DOHH2 (cell line): ENCODE measurements around the gene GAS5.

ENCODE experiments used
- H3F3A ChIP-seq: fragments of 200-600 bp; sonication (generic), shearing (Covaris generic); 2 replicates; pipeline ENCODE4 v1.6.0; 2016; ENCODE audit warnings: antibody characterized with exemption, mild to moderate bottlenecking; ENCODE audit not compliant: control insufficient read depth, insufficient read depth
- H3K27ac ChIP-seq: fragments of 200-600 bp; sonication (generic); 2 replicates; pipeline ENCODE4 v1.5.1; 2014; ENCODE audit warnings: low read depth, mild to moderate bottlenecking, low read length, moderate library complexity
- H3K27me3 ChIP-seq: fragments of 200-600 bp; sonication (generic); 2 replicates; pipeline ENCODE4 v1.6.1; 2014; ENCODE audit warnings: mild to moderate bottlenecking, low read length, mixed read lengths; ENCODE audit not compliant: control insufficient read depth
- H3K36me3 ChIP-seq: fragments of 200-600 bp; sonication (generic); 2 replicates; pipeline ENCODE4 v1.6.1; 2014; ENCODE audit warnings: mild to moderate bottlenecking, low read length, moderate library complexity, mixed read lengths; ENCODE audit not compliant: control insufficient read depth
- H3K4me1 ChIP-seq: fragments of 200-600 bp; sonication (generic); 2 replicates; pipeline ENCODE4 v1.6.1; 2014; ENCODE audit warnings: mild to moderate bottlenecking, low read length, mixed read lengths; ENCODE audit not compliant: control insufficient read depth
- H3K4me2 ChIP-seq: fragments of 200-600 bp; sonication (generic); 2 replicates; pipeline ENCODE4 v1.6.0; 2014; ENCODE audit warnings: mild to moderate bottlenecking, low read length, moderate library complexity
- H3K4me3 ChIP-seq: fragments of 200-600 bp; sonication (generic); 2 replicates; pipeline ENCODE4 v1.5.1; 2014; ENCODE audit warnings: mild to moderate bottlenecking, low read length, mixed read lengths
- H3K79me2 ChIP-seq: fragments of 200-600 bp; sonication (generic); 2 replicates; pipeline ENCODE4 v1.6.1; 2014; ENCODE audit warnings: mild to moderate bottlenecking, low read length, mixed read lengths; ENCODE audit not compliant: control insufficient read depth
- H3K9me2 ChIP-seq: fragments of 200-600 bp; sonication (generic); replicated peaks from 2 replicates; pipeline ENCODE4 v1.6.1; 2014; ENCODE audit warnings: mild to moderate bottlenecking, low read length, mixed read lengths; ENCODE audit not compliant: control insufficient read depth
- H3K9me3 ChIP-seq: fragments of 200-600 bp; sonication (generic); 2 replicates; pipeline ENCODE4 v1.6.1; 2014; ENCODE audit warnings: antibody characterized with exemption, low read length, mixed read lengths; ENCODE audit not compliant: control insufficient read depth, insufficient read depth
- H4K20me1 ChIP-seq: fragments of 200-600 bp; sonication (generic); 2 replicates; pipeline ENCODE4 v1.6.0; 2014; ENCODE audit warnings: low read depth, mild to moderate bottlenecking, antibody characterized with exemption, low read length, moderate library complexity; ENCODE audit not compliant: control insufficient read depth, insufficient read depth
- EZH2phosphoT487 ChIP-seq: fragments of 200-600 bp; sonication (generic); IDR thresholded peaks from 2 replicates; pipeline ENCODE4 v1.6.1; 2017; ENCODE audit warnings: borderline replicate concordance, mild to moderate bottlenecking, antibody characterized with exemption, low read length, moderate library complexity, mixed read lengths
- TF ChIP-seq, protein P1 (sequence below): fragments of 200-600 bp; sonication (generic); IDR thresholded peaks from one replicate; pipeline ENCODE4 v1.5.1; 2014; ENCODE audit warnings: antibody characterized with exemption, mild to moderate bottlenecking, low read depth, low read length; ENCODE audit not compliant: poor library complexity, severe bottlenecking

Gene GAS5

DNA sequence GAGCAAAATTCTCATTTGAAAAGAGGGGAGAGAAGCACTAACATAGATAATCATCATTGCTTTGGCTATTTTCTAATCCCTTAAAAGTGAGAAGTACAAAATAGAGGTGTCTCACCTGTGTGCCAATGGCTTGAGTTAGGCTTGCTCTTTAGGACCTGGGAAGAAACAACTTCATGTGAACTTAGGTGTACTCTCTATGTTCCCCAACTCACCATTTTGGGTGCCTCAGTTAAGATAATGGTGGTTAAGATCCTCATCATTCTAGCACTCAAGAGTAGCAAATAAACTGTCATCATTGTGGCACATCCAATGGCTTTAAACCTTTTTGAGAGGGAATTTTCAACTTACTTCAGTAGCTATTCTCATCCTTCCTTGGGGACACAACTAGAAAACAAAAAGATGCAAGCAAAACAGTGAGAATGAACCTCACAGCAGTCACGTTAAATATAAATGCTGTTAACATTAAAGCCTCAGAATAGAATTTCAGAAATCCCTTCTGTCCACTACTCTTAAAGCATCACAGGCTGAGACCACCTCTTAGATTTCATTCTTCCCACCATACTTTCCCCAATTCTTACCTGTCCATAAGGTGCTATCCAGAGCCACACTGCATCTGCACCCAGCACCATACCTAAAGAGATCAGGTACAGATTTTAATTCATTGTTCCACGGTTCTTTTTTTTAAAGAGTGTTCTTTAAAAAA lies 1.2 kb downstream of the GAS5 start:
- Histone ChIP-seq H3K27me3 (no peaks in the 10 kb centered on the region), H3K4me1 (peaks cover 71% of the 10 kb centered on the region), H3K27ac (peak overlapping the region; percentile 94), H3K4me3 (peak overlapping the region; percentile 96), H3K4me2 (peak overlapping the region; percentile 70), H3K36me3 (peaks cover 78% of the 10 kb centered on the region), H3K9me2 (no peaks in the 10 kb centered on the region), H3K79me2 (peaks cover 58% of the 10 kb centered on the region), H4K20me1 (peaks cover 31% of the 10 kb centered on the region; the same call in 1 of the 2 replicates), H3K9me3 (no peaks in the 10 kb centered on the region), H3F3A (peaks cover 66% of the 10 kb centered on the region)
- no peak for TF ChIP-seq EZH2phosphoT487
- TF ChIP-seq, protein P1, sequence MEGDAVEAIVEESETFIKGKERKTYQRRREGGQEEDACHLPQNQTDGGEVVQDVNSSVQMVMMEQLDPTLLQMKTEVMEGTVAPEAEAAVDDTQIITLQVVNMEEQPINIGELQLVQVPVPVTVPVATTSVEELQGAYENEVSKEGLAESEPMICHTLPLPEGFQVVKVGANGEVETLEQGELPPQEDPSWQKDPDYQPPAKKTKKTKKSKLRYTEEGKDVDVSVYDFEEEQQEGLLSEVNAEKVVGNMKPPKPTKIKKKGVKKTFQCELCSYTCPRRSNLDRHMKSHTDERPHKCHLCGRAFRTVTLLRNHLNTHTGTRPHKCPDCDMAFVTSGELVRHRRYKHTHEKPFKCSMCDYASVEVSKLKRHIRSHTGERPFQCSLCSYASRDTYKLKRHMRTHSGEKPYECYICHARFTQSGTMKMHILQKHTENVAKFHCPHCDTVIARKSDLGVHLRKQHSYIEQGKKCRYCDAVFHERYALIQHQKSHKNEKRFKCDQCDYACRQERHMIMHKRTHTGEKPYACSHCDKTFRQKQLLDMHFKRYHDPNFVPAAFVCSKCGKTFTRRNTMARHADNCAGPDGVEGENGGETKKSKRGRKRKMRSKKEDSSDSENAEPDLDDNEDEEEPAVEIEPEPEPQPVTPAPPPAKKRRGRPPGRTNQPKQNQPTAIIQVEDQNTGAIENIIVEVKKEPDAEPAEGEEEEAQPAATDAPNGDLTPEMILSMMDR: no peak

DNA sequence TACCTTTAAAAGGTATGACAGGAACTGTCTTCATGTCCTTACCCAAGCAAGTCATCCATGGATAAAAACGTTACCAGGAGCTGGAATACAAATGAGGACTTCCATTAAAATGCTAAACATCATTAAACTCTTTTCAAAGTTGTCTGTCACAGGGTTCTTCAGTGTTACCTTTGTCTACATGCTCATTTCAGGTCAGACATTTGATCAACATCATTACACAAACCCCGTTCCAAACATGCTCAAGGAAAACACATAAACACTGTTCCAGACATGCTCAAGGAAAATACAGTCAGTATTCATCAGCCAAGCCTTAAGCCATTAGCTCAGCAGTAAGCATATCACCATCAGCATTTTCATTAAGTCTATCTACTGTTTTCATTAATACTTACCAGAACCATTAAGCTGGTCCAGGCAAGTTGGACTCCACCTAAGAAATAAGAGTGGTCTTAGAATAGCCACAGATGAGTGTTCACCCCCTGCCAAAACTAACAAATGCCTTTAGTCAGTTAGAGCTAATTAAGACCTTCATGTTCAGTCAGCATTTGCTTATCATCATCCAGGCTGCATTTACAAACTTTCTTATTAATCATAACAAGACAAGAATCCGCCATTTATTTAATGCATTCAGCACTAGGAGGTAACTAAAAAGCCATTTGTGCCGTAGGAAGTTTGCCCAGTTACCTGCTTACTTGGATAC lies 2.2 kb downstream of the GAS5 start:
- H3K27ac ChIP-seq: peak overlapping the region; percentile 94
- H3K36me3 ChIP-seq: peaks cover 74% of the 10 kb centered on the region

DNA sequence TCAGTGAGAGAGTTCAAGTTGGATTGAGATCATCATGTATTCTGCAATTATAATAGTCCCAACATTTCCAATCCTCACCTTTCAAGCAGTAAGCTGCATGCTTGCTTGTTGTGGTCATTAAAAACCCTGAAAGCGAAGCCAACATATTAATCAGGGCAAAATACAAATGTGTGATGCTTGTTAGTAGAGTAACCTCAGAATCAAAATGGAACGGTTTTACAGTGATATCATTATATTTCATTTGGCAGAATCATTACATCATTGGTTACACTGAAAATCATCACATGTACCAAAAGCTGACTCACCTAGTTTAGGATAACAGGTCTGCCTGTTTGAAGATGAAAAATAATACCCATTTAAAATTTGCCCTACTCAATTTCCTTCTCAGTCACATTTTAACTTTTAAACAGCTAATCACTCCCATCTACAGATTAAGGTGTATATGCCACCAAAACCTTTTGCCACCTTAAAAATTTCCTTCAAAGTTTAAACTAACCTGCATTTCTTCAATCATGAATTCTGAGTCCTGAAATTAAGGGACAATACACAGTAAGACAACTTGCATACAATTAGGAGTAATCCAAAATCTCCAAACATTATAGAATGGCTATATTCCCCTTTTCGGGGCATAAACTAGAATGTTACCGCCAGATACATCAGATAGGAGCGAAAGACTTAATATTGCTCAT lies 3.5 kb downstream of the GAS5 start:
- H3F3A ChIP-seq: peaks cover 86% of the 10 kb centered on the region
- TF ChIP-seq, protein P1: no peak
- TF ChIP-seq EZH2phosphoT487: no peak
- peaks cover 44% of the 10 kb centered on the region for H3K79me2 ChIP-seq
- H4K20me1 ChIP-seq: peaks cover 31% of the 10 kb centered on the region; the same call in 1 of the 2 replicates
- H3K36me3 ChIP-seq: peaks cover 76% of the 10 kb centered on the region
- H3K9me3 ChIP-seq: no peaks in the 10 kb centered on the region
- H3K9me2 ChIP-seq: no peaks in the 10 kb centered on the region
- H3K4me2 ChIP-seq: peak overlapping the region; percentile 70
- H3K4me3 ChIP-seq: peak overlapping the region; percentile 96
- H3K27me3 ChIP-seq: no peaks in the 10 kb centered on the region
- peak overlapping the region; percentile 94 for H3K27ac ChIP-seq
- peaks cover 49% of the 10 kb centered on the region for H3K4me1 ChIP-seq

More for the DNA sequence above, 2.2 kb downstream of the GAS5 start:
- Histone ChIP-seq H3K79me2 (peaks cover 50% of the 10 kb centered on the region), H3F3A (peaks cover 76% of the 10 kb centered on the region), H3K9me2 (no peaks in the 10 kb centered on the region), H3K4me1 (peaks cover 61% of the 10 kb centered on the region), H4K20me1 (peaks cover 31% of the 10 kb centered on the region; the same call in 1 of the 2 replicates), H3K9me3 (no peaks in the 10 kb centered on the region), H3K4me2 (peak overlapping the region; percentile 70), H3K4me3 (peak overlapping the region; percentile 96), H3K27me3 (no peaks in the 10 kb centered on the region)
- TF ChIP-seq, protein P1: no peak
- TF ChIP-seq EZH2phosphoT487: no peak
